AG04449 (cell line): ENCODE results near the gene GRAMD2B.
"Not testable (repeated sequence)": the region's sequence is repeated elsewhere in the genome, so short reads cannot be mapped to it uniquely, and the experiment has no call there.

Experiments
- CTCF ChIA-PET: fragments of 350-600 bp; formaldehyde crosslinking; extraction: SDS; loops from one replicate; lab custom pipeline; 2021; ENCODE audit warnings: antibody characterized with exemption; lab: Yijun Ruan, JAX
- POLR2A ChIA-PET: fragments of 400-600, 350-600 bp; formaldehyde crosslinking; extraction: SDS; loops from one replicate; lab custom pipeline; 2020; ENCODE audit warnings: antibody characterized with exemption, inconsistent platforms; lab: Yijun Ruan, JAX
- DNase-seq: peaks from one replicate; pipeline ENCODE4 v3.0.0-alpha.2; 2010; ENCODE audit warnings: low read depth, low spot score
- H3K4me3 ChIP-seq: 2 replicates; pipeline ENCODE4 v1.5.1; 2011; ENCODE audit warnings: low read depth, mild to moderate bottlenecking, control low read depth, low read length
- TF ChIP-seq, protein P1 (sequence below): IDR thresholded peaks from one replicate; pipeline ENCODE4 v1.5.1; 2011; ENCODE audit warnings: mild to moderate bottlenecking, moderate library complexity, low read length, control low read depth, inconsistent platforms; ENCODE audit not compliant: insufficient read depth; ENCODE audit errors: missing control alignments

Gene GRAMD2B

GRCh38 chr5:126394211-126394788, 28.9 kb upstream of the GRAMD2B start:
- CTCF ChIA-PET: no interaction called here
- POLR2A ChIA-PET: no interaction called here
- no peak for DNase-seq
- TF ChIP-seq, protein P1, sequence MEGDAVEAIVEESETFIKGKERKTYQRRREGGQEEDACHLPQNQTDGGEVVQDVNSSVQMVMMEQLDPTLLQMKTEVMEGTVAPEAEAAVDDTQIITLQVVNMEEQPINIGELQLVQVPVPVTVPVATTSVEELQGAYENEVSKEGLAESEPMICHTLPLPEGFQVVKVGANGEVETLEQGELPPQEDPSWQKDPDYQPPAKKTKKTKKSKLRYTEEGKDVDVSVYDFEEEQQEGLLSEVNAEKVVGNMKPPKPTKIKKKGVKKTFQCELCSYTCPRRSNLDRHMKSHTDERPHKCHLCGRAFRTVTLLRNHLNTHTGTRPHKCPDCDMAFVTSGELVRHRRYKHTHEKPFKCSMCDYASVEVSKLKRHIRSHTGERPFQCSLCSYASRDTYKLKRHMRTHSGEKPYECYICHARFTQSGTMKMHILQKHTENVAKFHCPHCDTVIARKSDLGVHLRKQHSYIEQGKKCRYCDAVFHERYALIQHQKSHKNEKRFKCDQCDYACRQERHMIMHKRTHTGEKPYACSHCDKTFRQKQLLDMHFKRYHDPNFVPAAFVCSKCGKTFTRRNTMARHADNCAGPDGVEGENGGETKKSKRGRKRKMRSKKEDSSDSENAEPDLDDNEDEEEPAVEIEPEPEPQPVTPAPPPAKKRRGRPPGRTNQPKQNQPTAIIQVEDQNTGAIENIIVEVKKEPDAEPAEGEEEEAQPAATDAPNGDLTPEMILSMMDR: no peak
- no peak overlapping the region for H3K4me3 ChIP-seq

- no peak for DNase-seq
- TF ChIP-seq, protein P1: no peak
- ChIA-PET CTCF (no interaction called here), POLR2A (no interaction called here)
- H3K4me3 ChIP-seq: no peak overlapping the region
These were observed 28.0 kb upstream of the GRAMD2B start for GRCh38 chr5:126395198-126395597.

DNA sequence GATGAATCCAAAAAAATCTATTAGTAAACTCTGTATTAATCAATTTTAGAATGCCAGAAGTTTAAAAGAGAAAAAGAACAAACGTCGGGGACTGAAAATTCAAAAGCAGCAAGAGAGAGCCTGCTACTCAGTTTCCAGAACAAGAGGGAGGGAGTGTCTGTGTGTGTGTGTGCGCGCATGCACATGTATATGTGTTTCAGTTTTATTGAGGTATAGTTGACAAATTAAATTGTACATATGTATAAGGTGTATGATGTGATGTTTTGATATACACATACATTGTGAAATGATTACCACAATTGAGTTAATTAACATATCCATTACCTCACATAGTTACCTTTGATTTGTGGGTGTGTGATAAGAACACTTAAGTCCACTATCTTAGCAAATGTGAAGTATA, 27.6 kb upstream of the GRAMD2B start:
- no peak for DNase-seq
- TF ChIP-seq, protein P1: no peak
- CTCF ChIA-PET: no interaction called here
- no peak overlapping the region for H3K4me3 ChIP-seq
- POLR2A ChIA-PET: no interaction called here

DNA sequence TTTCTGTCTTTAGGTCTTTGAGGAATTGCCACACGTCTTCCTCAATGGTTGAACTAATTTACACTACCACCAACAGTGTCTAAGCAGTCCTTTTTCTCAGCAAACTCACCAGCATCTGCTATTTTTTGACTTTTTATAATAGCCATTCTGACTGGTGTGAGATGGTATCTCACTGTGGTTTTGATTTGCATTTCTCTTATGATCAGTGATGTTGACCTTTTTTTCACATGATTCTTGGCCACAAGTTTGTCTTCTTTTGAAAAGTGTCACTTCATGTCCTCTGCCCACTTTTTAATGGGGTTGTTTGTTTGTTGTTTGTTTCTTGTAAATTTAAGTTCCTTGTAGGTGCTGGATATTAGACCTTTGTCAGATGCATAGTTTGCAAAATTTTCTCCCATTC, 26.5 kb upstream of the GRAMD2B start:
- CTCF ChIA-PET, H3K4me3 ChIP-seq, DNase-seq, POLR2A ChIA-PET: not testable (repeated sequence)

DNA sequence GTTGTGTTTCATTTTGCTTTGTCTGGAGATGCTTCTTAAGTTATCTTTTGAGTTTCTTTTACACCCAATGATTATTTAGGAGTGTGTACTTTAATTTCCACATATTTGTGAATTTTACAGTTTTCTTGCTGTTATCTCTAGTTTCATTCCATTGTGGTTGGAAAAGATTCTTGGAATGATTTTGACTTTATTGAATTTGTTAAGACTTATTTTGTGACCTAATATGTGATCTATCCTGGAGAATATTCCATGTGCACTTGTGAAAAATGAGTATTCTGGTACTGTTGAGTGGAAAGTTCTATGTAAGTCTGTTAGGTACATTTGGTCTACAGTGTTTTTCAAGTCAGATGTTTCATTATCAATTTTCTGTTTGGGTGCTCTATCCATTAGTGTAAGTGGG, 24.4 kb upstream of the GRAMD2B start:
- ChIA-PET CTCF (no interaction called here), POLR2A (no interaction called here)
- no peak overlapping the region for H3K4me3 ChIP-seq
- no peak for DNase-seq
- TF ChIP-seq, protein P1: no peak

DNA sequence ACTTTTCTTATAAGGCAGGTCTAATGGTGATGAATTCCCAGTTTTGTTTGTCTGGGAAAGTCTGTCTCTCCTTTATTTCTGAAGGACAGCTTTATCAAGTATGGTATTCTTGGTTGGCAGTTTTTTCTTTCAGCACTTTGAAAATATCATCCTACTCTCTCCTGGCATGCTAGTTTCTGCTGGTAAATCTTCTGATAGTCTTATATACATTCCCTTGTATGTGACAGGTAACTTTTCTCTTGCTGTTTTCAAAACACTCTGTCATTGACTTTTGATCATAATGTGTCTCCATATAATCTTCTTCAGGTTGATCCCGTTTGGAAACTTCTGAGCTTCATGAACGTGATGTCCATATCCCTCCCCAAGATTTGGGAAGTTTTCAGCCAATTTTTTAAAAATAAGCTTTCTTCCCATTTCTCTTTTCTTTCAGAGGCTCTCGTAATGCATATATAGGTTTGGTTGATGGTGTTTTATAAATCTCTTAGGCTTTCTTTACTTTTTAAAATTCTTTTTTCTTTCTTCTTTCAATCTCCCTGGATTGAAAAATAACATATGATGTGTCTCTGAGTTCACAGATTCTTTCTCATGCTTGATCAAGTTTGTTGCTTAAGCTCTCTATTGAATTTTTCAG, 22.5 kb upstream of the GRAMD2B start:
- H3K4me3 ChIP-seq: no peak overlapping the region
- TF ChIP-seq, protein P1: no peak
- ChIA-PET CTCF (interaction anchor here (1.4 kb wide), 1 partner anchor 21 kb away, joined by 3 read pairs; no protein-coding TSS in a partner anchor), POLR2A (no interaction called here)
- DNase-seq: no peak
